ENCODE data around the gene CACNA1B.

Gene CACNA1B

GRCh38 chr9:138052322-138052615 is 174.7 kb downstream of the CACNA1B start:
- Histone ChIP-seq H3K36me3 (replicated peaks; ENCODE audit: insufficient read depth, low read length) (no peaks in the 10 kb centered on the region), H3K9me2 (replicated peaks; ENCODE audit: insufficient read depth, low read length) (no peaks in the 10 kb centered on the region), H3K9me3 (replicated peaks; ENCODE audit: insufficient read depth, low read length) (no peaks in the 10 kb centered on the region), H3K79me2 (ENCODE audit: low read length) (no peaks in the 10 kb centered on the region), H3K27me3 (replicated peaks; ENCODE audit: insufficient read depth, low read length) (peaks cover 92% of the 10 kb centered on the region), H3K4me3 (ENCODE audit: low read length) (no peak overlapping the region), H4K20me1 (ENCODE audit: insufficient read depth, low read length) (no peaks in the 10 kb centered on the region), H3K9ac (ENCODE audit: low read length) (no peak overlapping the region), H3K4me1 (ENCODE audit: low read length) (no peaks in the 10 kb centered on the region), H3F3A (ENCODE audit: insufficient read depth, low read length) (no peaks in the 10 kb centered on the region), H3K4me2 (ENCODE audit: low read depth, low read length) (no peak overlapping the region), H2AFZ (ENCODE audit: low read length) (no peak overlapping the region), H3K27ac (ENCODE audit: low read length) (no peak overlapping the region)
- DNase-seq: no peak
- no peak for TF ChIP-seq EZH2phosphoT487 (IDR thresholded peaks at IDR 0.05; ENCODE audit: low read length)
- no peak for TF ChIP-seq EZH2 (optimal IDR thresholded peaks at IDR 0.05; ENCODE audit: low read depth, low read length)
- TF ChIP-seq CTCF (IDR thresholded peaks at IDR 0.05; ENCODE audit: low read length): no peak

GRCh38 chr9:138052635-138053320 is 175.2 kb downstream of the CACNA1B start:
- no peak overlapping the region for H3K4me2 ChIP-seq (ENCODE audit: low read depth, low read length)
- H3K4me1 ChIP-seq (ENCODE audit: low read length): no peaks in the 10 kb centered on the region
- no peak overlapping the region for H3K27ac ChIP-seq (ENCODE audit: low read length)

GRCh38 chr9:138053321-138053868 is 175.8 kb downstream of the CACNA1B start:
- Histone ChIP-seq H3K9me3 (replicated peaks; ENCODE audit: insufficient read depth, low read length) (no peaks in the 10 kb centered on the region), H3K4me3 (ENCODE audit: low read length) (no peak overlapping the region), H3F3A (ENCODE audit: insufficient read depth, low read length) (no peaks in the 10 kb centered on the region), H3K27ac (ENCODE audit: low read length) (no peak overlapping the region), H4K20me1 (ENCODE audit: insufficient read depth, low read length) (no peaks in the 10 kb centered on the region), H3K4me2 (ENCODE audit: low read depth, low read length) (no peak overlapping the region), H3K4me1 (ENCODE audit: low read length) (no peaks in the 10 kb centered on the region), H3K36me3 (replicated peaks; ENCODE audit: insufficient read depth, low read length) (no peaks in the 10 kb centered on the region), H3K9ac (ENCODE audit: low read length) (no peak overlapping the region), H2AFZ (ENCODE audit: low read length) (no peak overlapping the region), H3K9me2 (replicated peaks; ENCODE audit: insufficient read depth, low read length) (no peaks in the 10 kb centered on the region), H3K79me2 (ENCODE audit: low read length) (no peaks in the 10 kb centered on the region), H3K27me3 (replicated peaks; ENCODE audit: insufficient read depth, low read length) (peaks cover 92% of the 10 kb centered on the region)
- DNase-seq: no peak
- TF ChIP-seq EZH2 (optimal IDR thresholded peaks at IDR 0.05; ENCODE audit: low read depth, low read length) (no peak), EZH2phosphoT487 (IDR thresholded peaks at IDR 0.05; ENCODE audit: low read length) (no peak), CTCF (IDR thresholded peaks at IDR 0.05; ENCODE audit: low read length) (no peak)

More at GRCh38 chr9:138052635-138053320, 175.2 kb downstream of the CACNA1B start:
- no peak for DNase-seq
- H3K9me3 ChIP-seq (replicated peaks; ENCODE audit: insufficient read depth, low read length): no peaks in the 10 kb centered on the region
- no peaks in the 10 kb centered on the region for H4K20me1 ChIP-seq (ENCODE audit: insufficient read depth, low read length)
- TF ChIP-seq CTCF (IDR thresholded peaks at IDR 0.05; ENCODE audit: low read length) (no peak), EZH2 (optimal IDR thresholded peaks at IDR 0.05; ENCODE audit: low read depth, low read length) (no peak), EZH2phosphoT487 (IDR thresholded peaks at IDR 0.05; ENCODE audit: low read length) (no peak)
- no peaks in the 10 kb centered on the region for H3K79me2 ChIP-seq (ENCODE audit: low read length)
- H2AFZ ChIP-seq (ENCODE audit: low read length): no peak overlapping the region
- no peak overlapping the region for H3K4me3 ChIP-seq (ENCODE audit: low read length)
- H3K27me3 ChIP-seq (replicated peaks; ENCODE audit: insufficient read depth, low read length): peaks cover 92% of the 10 kb centered on the region
- H3K9me2 ChIP-seq (replicated peaks; ENCODE audit: insufficient read depth, low read length): no peaks in the 10 kb centered on the region
- no peak overlapping the region for H3K9ac ChIP-seq (ENCODE audit: low read length)
- no peaks in the 10 kb centered on the region for H3K36me3 ChIP-seq (replicated peaks; ENCODE audit: insufficient read depth, low read length)
- H3F3A ChIP-seq (ENCODE audit: insufficient read depth, low read length): no peaks in the 10 kb centered on the region
